HCT116 (cell line): ENCODE results near the gene ALDH1L2. TPM values are rescaled to one million over a fixed set of nuclear protein-coding genes. Genes with fewer than 3 reads are reported as not detected.

ENCODE experiments used
- ATAC-seq: fragments of 200-7000 bp; cut with Tn5 transposase; 2 replicates; pipeline ENCODE4 v1.9.1; 2020; ENCODE audit warnings: mild to moderate bottlenecking, moderate library complexity
- BruUV-seq: library from RNA; stranded (reverse); fragments of 400-500 nt; replicated peaks from 2 replicates; lab custom pipeline; 2021; lab: Mats Ljungman, UMichigan
- CTCF ChIA-PET: fragments of 300-600 bp; sonication (Branson Sonifier 250); formaldehyde crosslinking; loops from one replicate; lab custom pipeline; 2021; ENCODE audit warnings: antibody characterized with exemption; lab: Charles Lee
- POLR2A ChIA-PET: fragments of 300-600, 350-600 bp; sonication (Branson Sonifier 250); formaldehyde crosslinking; loops from one replicate; lab custom pipeline; 2021; ENCODE audit warnings: antibody characterized with exemption; lab: Charles Lee
- RAD21 ChIA-PET, 2 experiments: fragments of 300-600 bp; sonication (Branson Sonifier 250); formaldehyde crosslinking; loops; one replicate each; lab custom pipeline; 2023; ENCODE audit warnings: low total read pairs in 2 of 2; ENCODE audit not compliant: uncharacterized antibody in 2 of 2, unreplicated experiment in 2 of 2, low non-redundant PET in 1 of 2; lab: Charles Lee
- DNase-seq: peaks from one replicate; pipeline ENCODE4 v3.0.0-alpha.2; 2010; ENCODE audit warnings: low read depth, low spot score
- H2AFZ ChIP-seq: fragments of 200-600 bp; shearing (Covaris generic), sonication (generic); 2 replicates; pipeline ENCODE4 v1.6.1; 2017; ENCODE audit warnings: low read depth, mixed run types, mixed read lengths, antibody characterized with exemption, low read length; ENCODE audit not compliant: poor library complexity, severe bottlenecking
- H3K27ac ChIP-seq: 2 replicates; pipeline ENCODE4 v1.5.1; 2012; ENCODE audit warnings: low read depth, low read length
- H3K27me3 ChIP-seq: fragments of 200-600 bp; sonication (generic); 2 replicates; pipeline ENCODE4 v1.6.1; 2016; ENCODE audit warnings: mixed run types, low read length, mixed read lengths; ENCODE audit not compliant: insufficient read depth
- H3K36me3 ChIP-seq, 2 experiments: fragments of 200-500 bp in 1 of 2; fragments of 200-600 bp in 1 of 2; sonication (Bioruptor generic) in 1 of 2; sonication (generic) in 1 of 2; 2 replicates each; pipeline versions ENCODE4 v1.5.1 to v1.6.1; 2014 to 2016; ENCODE audit warnings: low read length in 2 of 2, inconsistent platforms in 1 of 2, mixed read lengths in 1 of 2, mixed run types in 1 of 2; ENCODE audit not compliant: insufficient read depth in 2 of 2, control insufficient read depth in 1 of 2
- H3K4me1 ChIP-seq, 2 experiments: fragments of 200-600 bp in 1 of 2; sonication (generic) in 1 of 2; 2 replicates each; pipeline versions ENCODE4 v1.5.1 to v1.6.1; 2012 to 2017; ENCODE audit warnings: low read length in 2 of 2, inconsistent platforms in 1 of 2, mild to moderate bottlenecking in 1 of 2, mixed read lengths in 1 of 2, mixed run types in 1 of 2, moderate library complexity in 1 of 2; ENCODE audit not compliant: insufficient read depth in 2 of 2, control insufficient read depth in 1 of 2
- H3K4me2 ChIP-seq: fragments of 200-600 bp; sonication (generic); 2 replicates; pipeline ENCODE4 v1.6.1; 2017; ENCODE audit warnings: mixed run types, low read length, mixed read lengths
- H3K4me3 ChIP-seq, 2 experiments: fragments of 200-600 bp in 1 of 2; sonication (generic) in 1 of 2; replicated peaks in 1 of 2; 2 replicates each; pipeline ENCODE4 v1.5.1; 2011 to 2016; ENCODE audit warnings: low read length in 2 of 2, control low read depth in 1 of 2, low read depth in 1 of 2, mild to moderate bottlenecking in 1 of 2, mixed read lengths in 1 of 2, mixed run types in 1 of 2
- H3K79me2 ChIP-seq: fragments of 200-600 bp; sonication (generic); 2 replicates; pipeline ENCODE4 v1.6.1; 2017; ENCODE audit warnings: mild to moderate bottlenecking, mixed run types, low read length, moderate library complexity, mixed read lengths; ENCODE audit not compliant: insufficient read depth
- H3K9ac ChIP-seq: fragments of 200-600 bp; sonication (generic); 2 replicates; pipeline ENCODE4 v1.6.1; 2016; ENCODE audit warnings: low read length, mixed read lengths
- H3K9me2 ChIP-seq: fragments of 200-600 bp; sonication (generic), shearing (Covaris generic); 2 replicates; pipeline ENCODE4 v1.6.1; 2017; ENCODE audit warnings: mixed run types, mild to moderate bottlenecking, moderate library complexity; ENCODE audit not compliant: insufficient read depth
- H3K9me3 ChIP-seq, 2 experiments: fragments of 200-500 bp in 1 of 2; fragments of 200-600 bp in 1 of 2; sonication (Bioruptor generic) in 1 of 2; sonication (generic) in 1 of 2; 2 replicates each; pipeline ENCODE4 v1.6.1; 2014 to 2017; ENCODE audit warnings: low read length in 2 of 2, mixed read lengths in 2 of 2, inconsistent platforms in 1 of 2, low read depth in 1 of 2, mild to moderate bottlenecking in 1 of 2, mixed run types in 1 of 2, moderate library complexity in 1 of 2; ENCODE audit not compliant: control insufficient read depth in 1 of 2, insufficient read depth in 1 of 2
- H4K20me1 ChIP-seq: fragments of 200-600 bp; sonication (generic), shearing (Covaris generic); 2 replicates; pipeline ENCODE4 v1.6.1; 2017; ENCODE audit warnings: mixed run types, mild to moderate bottlenecking, moderate library complexity; ENCODE audit not compliant: insufficient read depth
- CBX3 ChIP-seq: IDR thresholded peaks from 2 replicates; pipeline ENCODE4 v1.6.1; 2012; ENCODE audit warnings: low read depth
- CEBPB ChIP-seq: IDR thresholded peaks from 2 replicates; pipeline ENCODE4 v1.6.1; 2012; ENCODE audit warnings: low read depth
- CTCF ChIP-seq, 3 experiments: fragments of 200-600 bp in 1 of 3; sonication (generic) in 1 of 3; IDR thresholded peaks in 2 of 3; conservative IDR thresholded peaks in 1 of 3; 2 replicates each; pipeline ENCODE4 v1.5.1; 2012 to 2017; ENCODE audit warnings: low read depth in 2 of 3, low read length in 2 of 3, antibody characterized with exemption in 1 of 3, borderline replicate concordance in 1 of 3, control low read depth in 1 of 3, mild to moderate bottlenecking in 1 of 3, mixed read lengths in 1 of 3, mixed run types in 1 of 3, moderate library complexity in 1 of 3; ENCODE audit not compliant: insufficient read depth in 1 of 3
- ELF1 ChIP-seq: IDR thresholded peaks from 2 replicates; pipeline ENCODE4 v1.6.1; 2012; ENCODE audit warnings: low read depth, borderline replicate concordance
- EZH2 ChIP-seq: fragments of 200-600 bp; sonication (generic); IDR thresholded peaks from 2 replicates; pipeline ENCODE4 v1.6.1; 2017; ENCODE audit warnings: antibody characterized with exemption, mixed run types
- FOSL1 ChIP-seq: IDR thresholded peaks from 2 replicates; pipeline ENCODE4 v1.6.1; 2012; ENCODE audit warnings: low read depth
- JUND ChIP-seq: IDR thresholded peaks from 2 replicates; pipeline ENCODE4 v1.6.1; 2012
- POLR2AphosphoS5 ChIP-seq: IDR thresholded peaks from 2 replicates; pipeline ENCODE4 v1.6.1; 2011; ENCODE audit warnings: mild to moderate bottlenecking, low read depth, low read length, moderate library complexity
- RAD21 ChIP-seq: IDR thresholded peaks from 2 replicates; pipeline ENCODE4 v1.6.1; 2012; ENCODE audit warnings: low read depth, mild to moderate bottlenecking
- REST ChIP-seq: IDR thresholded peaks from 2 replicates; pipeline ENCODE4 v1.6.1; 2012; ENCODE audit warnings: low read depth
- SP1 ChIP-seq: IDR thresholded peaks from 2 replicates; pipeline ENCODE4 v1.6.1; 2012; ENCODE audit warnings: low read depth
- SRF ChIP-seq: IDR thresholded peaks from 2 replicates; pipeline ENCODE4 v1.6.1; 2012; ENCODE audit warnings: low read depth
- YY1 ChIP-seq: IDR thresholded peaks from 2 replicates; pipeline ENCODE4 v1.6.1; 2011; ENCODE audit warnings: low read length, low read depth, moderate library complexity, mild to moderate bottlenecking; ENCODE audit not compliant: insufficient replicate concordance; ENCODE audit errors: extremely low read depth
- ZBTB33 ChIP-seq: IDR thresholded peaks from 2 replicates; pipeline ENCODE4 v1.6.1; 2011; ENCODE audit warnings: mild to moderate bottlenecking, low read length, moderate library complexity; ENCODE audit not compliant: insufficient replicate concordance; ENCODE audit errors: extremely low read depth
- ZFX ChIP-seq: fragments of 450-650 bp; IDR thresholded peaks from 2 replicates; pipeline ENCODE4 v1.6.1; 2017
- ZNF274 ChIP-seq: fragments of 200-500 bp; sonication (Bioruptor generic); IDR thresholded peaks from 2 replicates; pipeline ENCODE4 v1.6.1; 2014; ENCODE audit warnings: mild to moderate bottlenecking, low read depth, low read length, inconsistent platforms
- intact Hi-C: fragments of 100-400 bp; cut with micrococcal nuclease; formaldehyde crosslinking; loops from 2 replicates; pipeline ENCODE4 v1.10.0; 2022
- total RNA-seq: library from RNA; stranded (reverse); gene quantifications from one replicate; pipeline ENCODE4 v1.2.1, GENCODE V29; 2021; ENCODE audit not compliant: unreplicated experiment
- TF ChIP-seq, protein P1 (sequence below): IDR thresholded peaks from 2 replicates; pipeline ENCODE4 v1.6.1; 2012
- TF ChIP-seq, protein P2 (sequence below): IDR thresholded peaks from 2 replicates; pipeline ENCODE4 v1.6.1; 2012

Gene ALDH1L2
- total RNA-seq, 1 experiment from 2014 or later, result 1.5 TPM

GRCh38 chr12:105018012-105018411 is 66.2 kb downstream of the ALDH1L2 start:
- no peak for ATAC-seq
- POLR2A ChIA-PET, result no interaction called here

More at GRCh38 chr12:105018012-105018411, 66.2 kb downstream of the ALDH1L2 start:
- TF ChIP-seq POLR2AphosphoS5, result no peak
- TF ChIP-seq RAD21, result no peak
- TF ChIP-seq SRF, result no peak
- TF ChIP-seq CEBPB, result no peak
- no peak for TF ChIP-seq EZH2
- TF ChIP-seq JUND, result no peak
- TF ChIP-seq ZBTB33, result no peak
- no peak for TF ChIP-seq REST
- no peak for TF ChIP-seq ZNF274
- TF ChIP-seq, protein P1, sequence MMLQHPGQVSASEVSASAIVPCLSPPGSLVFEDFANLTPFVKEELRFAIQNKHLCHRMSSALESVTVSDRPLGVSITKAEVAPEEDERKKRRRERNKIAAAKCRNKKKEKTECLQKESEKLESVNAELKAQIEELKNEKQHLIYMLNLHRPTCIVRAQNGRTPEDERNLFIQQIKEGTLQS, result no peak
- TF ChIP-seq, protein P2, sequence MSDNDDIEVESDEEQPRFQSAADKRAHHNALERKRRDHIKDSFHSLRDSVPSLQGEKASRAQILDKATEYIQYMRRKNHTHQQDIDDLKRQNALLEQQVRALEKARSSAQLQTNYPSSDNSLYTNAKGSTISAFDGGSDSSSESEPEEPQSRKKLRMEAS, result no peak
- TF ChIP-seq CBX3, result no peak
- TF ChIP-seq CTCF (IDR thresholded peaks at IDR 0.05 in 2 of 3, conservative IDR thresholded peaks at IDR 0.05 in 1 of 3; ENCODE audit: borderline replicate concordance in 1 of 3, insufficient read depth in 1 of 3, low read depth in 2 of 3, low read length in 2 of 3), result no peak
- no peak for TF ChIP-seq ZFX
- no peak for TF ChIP-seq ELF1
- TF ChIP-seq FOSL1, result no peak
- TF ChIP-seq YY1, result no peak
- no peak for TF ChIP-seq SP1
- no peaks in the 10 kb centered on the region for H3K9me3 ChIP-seq
- H3K4me3 ChIP-seq, result no peak overlapping the region
- no peak for DNase-seq
- no peaks in the 10 kb centered on the region for H3K27me3 ChIP-seq
- H3K36me3 ChIP-seq, result no peaks in the 10 kb centered on the region
- peaks cover 0 to 7% of the 10 kb centered on the region in 2 experiments; a peak in 1 of 4 replicates for H3K4me1 ChIP-seq
- ChIA-PET RAD21 (no interaction called here), CTCF (no interaction called here)
- intact Hi-C loops, result no loop called here
- no peaks in the 10 kb centered on the region for H3K9me2 ChIP-seq
- H3K27ac ChIP-seq, result no peak overlapping the region
- BruUV-seq, result no TSS peak
- H3K4me2 ChIP-seq, result no peak overlapping the region
- H3K79me2 ChIP-seq, result peaks cover 3% of the 10 kb centered on the region; the same call in 1 of the 2 replicates
- no peak overlapping the region for H2AFZ ChIP-seq
- H4K20me1 ChIP-seq, result no peaks in the 10 kb centered on the region
- no peak overlapping the region for H3K9ac ChIP-seq
